GM12891 (cell line): ENCODE measurements around the gene TCN2.
"Not testable (repeated sequence)": the region's sequence is repeated elsewhere in the genome, so short reads cannot be mapped to it uniquely, and the experiment has no call there.

ENCODE experiments used
- DNase-seq: peaks from one replicate; pipeline ENCODE4 v3.0.0; 2011; ENCODE audit warnings: low spot score; ENCODE audit not compliant: insufficient read length
- FAIRE-seq: peaks from 2 replicates; lab custom pipeline; 2011; peaks lifted over from hg19 to GRCh38; lab: Jason Lieb, UNC
- PAX5 ChIP-seq: IDR thresholded peaks from 2 replicates; pipeline ENCODE4 v1.6.1; 2011; ENCODE audit warnings: low read length, moderate library complexity, mild to moderate bottlenecking; ENCODE audit not compliant: insufficient read depth, severe bottlenecking
- POLR2A ChIP-seq: IDR thresholded peaks from 2 replicates; pipeline ENCODE4 v1.6.1; 2011; ENCODE audit warnings: low read depth, low read length, control low read depth
- POLR2AphosphoS5 ChIP-seq: IDR thresholded peaks from 2 replicates; pipeline ENCODE4 v1.6.1; 2011; ENCODE audit warnings: low read depth, low read length, control low read depth
- POU2F2 ChIP-seq: IDR thresholded peaks from 2 replicates; pipeline ENCODE4 v1.6.1; 2011; ENCODE audit warnings: low read depth, mild to moderate bottlenecking, control low read depth, low read length, moderate library complexity
- SPI1 ChIP-seq: IDR thresholded peaks from 2 replicates; pipeline ENCODE4 v1.6.1; 2011; ENCODE audit warnings: low read depth, low read length, control low read depth
- TAF1 ChIP-seq: IDR thresholded peaks from 2 replicates; pipeline ENCODE4 v1.6.1; 2011; ENCODE audit warnings: low read depth, low read length, control low read depth

Gene TCN2

GRCh38 chr22:30578481-30578880 is 28.5 kb upstream of the TCN2 start:
- TF ChIP-seq POLR2A (no peak), POLR2AphosphoS5 (no peak), SPI1 (no peak), POU2F2 (no peak), TAF1 (no peak), PAX5 (no peak)
- DNase-seq (no peak), FAIRE-seq (no peak)

- no peak for TF ChIP-seq SPI1
- TF ChIP-seq TAF1 = no peak
- TF ChIP-seq PAX5 = no peak
- no peak for TF ChIP-seq POLR2A
- TF ChIP-seq POU2F2 = no peak
- no peak for TF ChIP-seq POLR2AphosphoS5
- FAIRE-seq (no peak), DNase-seq (no peak)
Measured at GRCh38 chr22:30580896-30581295, 26.1 kb upstream of the TCN2 start.

- FAIRE-seq = no peak
Measured at GRCh38 chr22:30582051-30582450, 24.9 kb upstream of the TCN2 start.

GRCh38 chr22:30582788-30583545 is 24.0 kb upstream of the TCN2 start:
- DNase-seq = no peak
- TF ChIP-seq PAX5 (no peak), POU2F2 (no peak), POLR2A (no peak), TAF1 (no peak), SPI1 (no peak), POLR2AphosphoS5 (no peak)
- no peak for FAIRE-seq

More at GRCh38 chr22:30582051-30582450, 24.9 kb upstream of the TCN2 start:
- no peak for TF ChIP-seq POU2F2
- no peak for DNase-seq

- FAIRE-seq (no peak), DNase-seq (no peak)
- TF ChIP-seq POLR2AphosphoS5 = peak; percentile 21; the same call in 1 of the 2 replicates
- TF ChIP-seq SPI1 = no peak
Measured at GRCh38 chr22:30584441-30584840, 22.5 kb upstream of the TCN2 start.

GRCh38 chr22:30586414-30586813 is 20.6 kb upstream of the TCN2 start:
- no peak for TF ChIP-seq PAX5
- TF ChIP-seq TAF1 = no peak
- no peak for TF ChIP-seq POLR2A
- no peak for TF ChIP-seq POU2F2
- no peak for TF ChIP-seq SPI1
- no peak for TF ChIP-seq POLR2AphosphoS5
- FAIRE-seq (no peak), DNase-seq (no peak)

GRCh38 chr22:30591191-30591587 is 15.8 kb upstream of the TCN2 start:
- TF ChIP-seq TAF1 (no peak), SPI1 (no peak), POLR2A (no peak), PAX5 (no peak), POLR2AphosphoS5 (no peak), POU2F2 (no peak)
- FAIRE-seq (peak; percentile 26), DNase-seq (no peak)

- DNase-seq (peak; percentile 91), FAIRE-seq (peak; percentile 100)
- TF ChIP-seq PAX5 (no peak), SPI1 (peak; percentile 76), POU2F2 (peak; percentile 87), TAF1 (0 out of 2 replicates have a peak, but pooled peaks have one; percentile 55), POLR2A (peak; percentile 77), POLR2AphosphoS5 (peak; percentile 80)
Measured at GRCh38 chr22:30591588-30592359, 15.2 kb upstream of the TCN2 start, which contains the start of gene PES1. Gene PES1, minus strand, starts transcription at chr22:30591910. Its CDS starts 77 bp downstream, at chr22:30591833.

GRCh38 chr22:30592360-30592713 is 14.6 kb upstream of the TCN2 start:
- FAIRE-seq, DNase-seq: not testable (repeated sequence)

GRCh38 chr22:30596199-30596598 is 10.8 kb upstream of the TCN2 start:
- no peak for DNase-seq
- FAIRE-seq = no peak
- TF ChIP-seq POLR2AphosphoS5 (no peak), SPI1 (no peak), TAF1 (no peak), POLR2A (no peak)
